GM19099 (cell line): ENCODE results near the gene MAPK1.
A peak's percentile ranks its signal among the peaks of the same experiment; 100 is the strongest.

Source experiments
- POLR2A ChIP-seq: IDR thresholded peaks from 3 replicates; pipeline ENCODE4 v1.6.1; 2011; ENCODE audit warnings: low read depth; ENCODE audit not compliant: insufficient read length; ENCODE audit errors: extremely low read depth

MAPK1 gene

DNA sequence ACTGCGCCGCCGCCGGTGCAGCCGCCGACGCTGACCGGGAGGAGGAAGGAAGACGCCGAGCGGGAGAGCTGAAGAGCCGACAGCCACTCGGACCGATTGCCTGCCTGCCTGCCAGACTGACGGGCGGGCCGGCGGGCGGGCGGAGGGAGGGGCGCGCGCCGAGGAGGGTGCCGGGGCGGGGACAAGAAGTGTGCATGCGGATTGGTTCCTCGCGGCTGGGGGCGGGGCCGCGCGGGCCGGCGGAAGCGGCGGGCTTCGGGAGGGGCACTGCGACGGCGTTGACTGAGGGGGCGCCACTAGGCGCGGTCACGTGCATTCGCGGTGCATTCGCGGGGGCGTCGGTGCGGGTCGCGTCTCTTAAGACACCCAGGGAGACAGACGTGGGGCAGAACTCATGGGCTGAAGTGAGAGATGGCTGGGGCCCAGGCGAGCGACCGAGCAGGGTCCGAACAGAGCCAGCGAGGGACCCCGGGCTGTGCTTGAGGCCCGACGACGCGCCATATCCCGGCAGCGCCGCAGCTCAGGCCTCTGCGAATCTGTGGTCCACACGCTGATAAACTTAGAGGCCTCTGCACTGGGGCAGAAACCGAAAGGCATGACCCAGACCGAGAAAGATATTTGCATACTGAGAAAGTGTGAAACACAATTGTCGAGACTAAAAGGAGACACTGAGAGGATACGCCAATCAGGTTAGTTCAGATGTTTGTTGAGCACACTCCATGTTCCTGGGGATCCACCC lies at the start of gene MAPK1:
Gene MAPK1 (minus strand): TSS at position 118 of the 739 bp plus-strand sequence. CDS start 205 bp downstream, outside the sequence.
- TF ChIP-seq POLR2A: peak; percentile 82

DNA sequence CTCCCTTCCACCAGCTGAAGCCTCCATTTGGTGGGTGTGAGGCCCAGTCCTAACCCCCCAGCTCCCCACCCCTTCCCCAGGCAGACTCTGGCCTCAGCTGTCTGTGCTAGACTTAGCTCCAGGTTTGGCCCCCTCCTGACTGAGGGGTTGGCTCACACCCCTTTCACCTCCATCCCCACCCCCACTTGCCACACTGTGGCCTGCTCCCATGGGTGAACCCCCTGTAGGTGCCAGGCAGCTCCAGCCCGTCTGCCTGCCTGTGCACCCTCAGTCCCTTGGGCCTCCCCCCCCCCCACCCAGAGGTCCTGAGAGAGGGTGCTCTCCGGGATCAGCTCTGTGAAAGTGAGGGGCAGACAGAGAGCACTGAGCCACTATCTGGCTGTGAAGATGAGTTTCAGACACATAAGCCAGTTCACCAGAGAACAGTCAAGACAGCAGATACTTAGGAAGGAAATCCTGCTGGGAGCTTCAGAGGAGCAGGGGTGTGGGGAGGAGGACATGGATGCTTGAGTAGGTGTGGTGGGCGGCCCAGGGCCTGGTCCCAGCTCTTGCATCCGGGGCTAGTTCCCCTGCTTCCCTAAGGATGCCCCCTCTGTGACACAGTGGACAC lies 49.0 kb upstream of the MAPK1 start:
- no peak for TF ChIP-seq POLR2A

DNA sequence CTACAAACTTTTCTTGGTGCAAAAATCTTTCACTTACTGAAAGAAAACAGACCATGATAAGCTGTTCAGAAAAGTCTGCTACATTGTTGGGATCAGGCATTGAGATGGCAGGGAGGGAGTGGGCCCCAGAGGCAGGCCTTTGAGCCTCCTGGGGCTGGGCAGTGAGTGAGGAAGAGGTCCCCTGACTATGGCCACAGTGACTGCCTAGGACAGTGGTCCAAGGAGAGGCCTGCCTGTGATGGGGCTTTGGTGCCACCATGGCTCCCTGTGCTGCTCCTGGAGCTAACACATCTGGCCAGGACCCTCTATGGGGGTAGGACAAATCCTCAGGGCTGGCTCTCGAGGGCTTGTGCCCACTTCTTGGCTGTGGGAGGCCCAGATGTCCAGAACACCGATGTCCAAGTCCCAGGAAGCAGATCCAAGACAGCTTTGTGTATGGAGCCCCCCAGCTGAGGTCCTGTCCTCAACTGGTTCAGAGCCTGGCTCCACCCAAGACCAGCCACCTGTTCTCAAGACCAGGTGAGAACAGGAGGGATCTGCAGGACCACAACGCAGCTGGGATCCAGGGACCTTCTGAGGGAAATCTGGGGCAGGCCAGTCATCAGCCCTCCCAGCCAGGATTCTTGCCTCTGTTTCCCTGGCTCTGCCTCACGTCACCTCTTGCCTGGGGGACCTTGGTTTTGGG lies 48.3 kb upstream of the MAPK1 start:
- no peak for TF ChIP-seq POLR2A

DNA sequence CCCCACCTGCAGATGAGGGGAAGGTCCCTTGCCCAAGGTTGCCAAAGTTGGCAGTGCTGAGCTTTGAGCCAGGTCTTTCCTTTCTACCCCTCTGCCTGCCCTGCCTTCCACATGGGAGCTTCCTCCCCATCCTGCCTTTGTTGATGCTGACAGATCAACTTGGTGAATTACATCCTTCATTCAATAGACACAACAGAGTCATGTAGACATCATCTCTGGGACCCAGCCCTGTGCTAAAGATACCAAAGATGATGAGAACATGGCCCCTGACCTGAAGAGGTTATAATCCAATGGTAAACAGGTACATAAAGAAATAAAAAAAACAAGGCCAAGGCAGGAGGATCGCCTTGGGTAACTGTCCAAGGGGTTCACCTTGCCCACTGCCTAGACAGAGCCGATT lies 42.4 kb upstream of the MAPK1 start:
- TF ChIP-seq POLR2A: no peak

DNA sequence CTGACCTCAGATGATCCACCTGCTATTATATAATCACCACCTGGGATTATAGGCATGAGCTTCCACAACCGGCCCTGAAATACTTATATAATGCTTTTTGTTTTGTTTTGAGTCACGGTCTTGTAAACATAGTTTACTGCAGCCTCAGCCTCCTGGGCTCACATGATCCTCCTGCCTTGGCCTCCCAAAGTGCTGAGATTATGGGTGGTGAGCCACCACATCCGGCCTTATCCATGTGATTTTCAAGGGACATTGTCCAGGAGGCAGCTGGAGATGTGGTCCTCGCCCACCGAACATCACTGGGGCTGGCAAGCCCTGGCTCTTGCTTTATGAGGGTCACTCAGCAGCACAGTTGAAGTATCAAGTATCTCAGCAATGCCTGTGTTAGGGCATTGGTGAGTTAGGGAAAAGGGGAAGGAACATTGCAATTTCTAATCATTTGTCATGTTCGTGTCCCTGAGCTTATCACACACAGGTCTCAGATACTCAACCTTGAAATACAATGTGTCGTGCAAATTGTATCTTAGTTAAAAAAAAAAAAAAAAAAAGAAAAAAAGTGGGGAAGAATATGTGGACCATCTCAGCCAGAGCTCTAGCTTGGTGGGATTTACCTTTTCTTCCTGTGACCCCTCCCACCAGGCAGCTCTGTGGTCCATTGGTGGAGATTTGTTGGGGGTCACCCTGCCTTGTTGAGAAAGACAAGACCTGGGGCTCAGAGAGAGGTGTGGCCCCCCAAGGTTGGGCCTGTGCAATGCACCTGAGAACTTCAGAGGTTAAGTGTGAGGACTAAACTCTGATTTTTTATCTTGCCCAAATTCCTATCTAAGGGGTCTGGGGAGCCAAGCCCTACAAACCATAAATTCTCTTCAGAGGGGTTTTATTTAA lies 40.4 kb upstream of the MAPK1 start:
- no peak for TF ChIP-seq POLR2A

DNA sequence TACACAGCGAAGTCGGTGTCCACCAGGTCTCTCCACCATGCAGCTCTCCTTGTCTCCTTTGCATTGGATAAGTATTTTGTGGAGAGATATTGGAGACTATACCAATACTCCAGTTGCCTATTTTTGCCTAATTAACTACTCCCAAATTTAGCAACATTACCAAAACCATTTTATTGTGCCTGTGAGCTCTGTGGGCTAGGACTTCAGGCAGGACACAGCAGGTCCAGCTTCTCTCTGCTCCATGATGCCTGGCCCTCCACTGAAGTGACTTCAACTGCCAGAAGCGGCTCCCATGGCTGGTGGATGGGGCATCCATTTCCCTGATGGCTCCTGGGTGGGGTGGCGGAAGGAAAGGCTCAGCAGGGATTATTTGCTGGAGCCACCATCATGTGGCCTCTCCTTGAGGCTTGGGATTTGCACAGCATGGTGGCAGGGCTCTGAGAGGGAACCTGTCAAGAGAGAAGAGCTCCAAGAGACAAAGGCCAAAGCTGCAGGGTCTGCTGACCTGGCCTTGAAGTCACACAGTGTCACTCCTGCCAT lies 36.9 kb upstream of the MAPK1 start:
- TF ChIP-seq POLR2A: no peak

DNA sequence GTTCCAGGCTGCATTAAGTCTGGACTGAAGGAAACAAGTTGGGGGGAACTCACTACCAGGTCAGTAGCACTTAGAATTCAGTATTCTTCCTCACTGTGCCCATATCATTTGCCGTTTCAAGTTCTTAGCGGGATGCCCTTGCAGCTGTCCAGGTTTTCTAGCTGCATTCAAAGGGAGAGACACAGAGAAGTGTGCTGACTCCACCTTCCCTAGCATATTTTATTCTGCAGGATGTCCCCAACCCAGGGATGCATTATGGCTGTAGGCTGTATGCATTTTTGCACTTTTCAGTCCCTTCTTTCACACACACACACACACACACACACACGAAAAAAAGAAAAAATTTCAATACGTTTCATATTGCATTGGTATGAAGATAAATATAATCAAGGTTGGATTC lies 35.8 kb upstream of the MAPK1 start:
- TF ChIP-seq POLR2A: no peak

DNA sequence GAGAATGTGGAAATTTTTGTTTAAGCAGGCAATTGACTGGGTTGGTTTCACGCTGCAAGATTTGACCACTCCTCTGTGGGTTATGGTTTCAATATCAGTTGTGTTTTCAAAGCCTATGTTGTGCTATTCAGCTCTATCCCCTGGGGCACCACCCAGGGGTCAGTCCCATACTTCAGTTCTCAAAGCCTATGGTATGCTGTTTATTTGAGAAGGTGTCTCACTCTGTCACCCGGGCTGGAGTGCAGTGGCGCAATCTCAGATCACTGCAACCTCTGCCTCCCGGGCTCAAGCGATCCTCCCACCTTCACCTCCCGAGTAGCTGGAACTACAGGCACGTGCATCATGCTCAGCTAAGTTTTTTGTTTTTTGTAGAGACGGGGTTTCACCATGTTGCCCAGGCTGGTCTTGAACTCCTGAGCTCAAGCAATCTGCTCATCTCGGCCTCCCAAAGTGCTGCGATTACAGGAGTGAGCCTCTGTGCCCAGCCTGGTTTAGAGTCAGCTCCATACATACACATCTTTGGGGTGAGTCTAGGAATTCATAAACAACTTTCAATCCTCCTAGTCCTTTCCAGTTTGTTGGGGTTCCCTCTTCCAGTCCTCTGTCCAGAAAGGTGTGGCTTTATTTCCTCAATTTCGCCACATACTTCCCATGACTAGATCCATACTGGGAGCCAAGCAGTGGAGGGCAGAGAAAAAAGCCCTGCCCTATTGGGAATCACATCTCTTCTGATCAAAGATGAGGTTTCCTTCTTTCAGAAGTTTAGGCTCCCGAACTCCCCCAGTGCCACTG lies 35.0 kb upstream of the MAPK1 start:
- no peak for TF ChIP-seq POLR2A

DNA sequence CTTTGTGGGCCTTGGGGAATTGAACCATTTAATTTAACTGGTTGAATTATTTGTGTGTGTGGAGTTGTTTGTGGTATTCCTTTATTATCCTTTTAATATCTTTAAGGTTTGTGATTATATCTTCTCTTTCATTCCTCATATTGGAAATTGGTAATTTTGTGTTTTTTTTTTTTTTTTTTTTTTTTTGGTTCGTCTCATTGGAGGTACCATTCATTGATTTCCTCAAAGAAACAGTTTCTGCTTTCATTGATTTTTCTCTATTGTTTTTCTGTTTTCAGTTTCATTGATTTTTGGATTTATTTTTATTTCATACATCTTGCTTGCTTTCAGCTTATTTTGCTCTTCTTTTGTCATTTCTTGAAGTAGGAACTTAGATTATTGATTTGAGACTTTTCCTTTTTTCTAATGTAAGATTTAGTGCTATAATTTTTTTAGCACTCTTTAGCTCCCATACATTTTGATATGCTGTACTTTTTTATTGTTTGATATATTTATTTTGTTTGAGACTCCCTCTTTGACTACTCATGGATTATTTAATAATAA lies 31.0 kb upstream of the MAPK1 start:
- TF ChIP-seq POLR2A: no peak

DNA sequence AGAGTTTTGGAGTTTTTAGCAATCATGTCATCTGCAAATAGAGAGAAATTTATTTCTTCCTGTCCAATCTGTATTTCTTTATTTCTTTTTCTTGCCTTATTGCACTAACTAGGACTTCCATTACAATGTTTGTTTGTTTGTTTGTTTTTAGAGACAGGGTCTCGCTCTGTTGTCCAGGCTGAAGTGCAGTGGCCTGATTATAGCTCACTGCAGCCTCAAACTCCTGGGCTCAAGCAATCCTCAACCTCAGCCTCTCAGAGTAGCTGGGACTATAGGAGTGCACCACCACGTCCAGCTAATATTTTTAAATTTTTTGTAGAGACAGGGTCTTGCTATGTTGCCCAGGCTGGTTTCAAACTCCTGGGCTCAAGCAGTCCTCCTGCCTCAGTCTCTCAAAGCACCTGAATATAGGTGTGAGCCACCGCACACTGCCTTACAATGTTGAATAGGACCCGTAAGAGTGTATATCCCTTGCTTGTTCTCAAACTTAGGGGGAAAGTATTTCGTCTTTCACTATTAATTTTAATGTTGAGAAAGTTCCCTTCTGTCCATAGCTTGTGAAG lies 29.6 kb upstream of the MAPK1 start:
- TF ChIP-seq POLR2A: no peak

DNA sequence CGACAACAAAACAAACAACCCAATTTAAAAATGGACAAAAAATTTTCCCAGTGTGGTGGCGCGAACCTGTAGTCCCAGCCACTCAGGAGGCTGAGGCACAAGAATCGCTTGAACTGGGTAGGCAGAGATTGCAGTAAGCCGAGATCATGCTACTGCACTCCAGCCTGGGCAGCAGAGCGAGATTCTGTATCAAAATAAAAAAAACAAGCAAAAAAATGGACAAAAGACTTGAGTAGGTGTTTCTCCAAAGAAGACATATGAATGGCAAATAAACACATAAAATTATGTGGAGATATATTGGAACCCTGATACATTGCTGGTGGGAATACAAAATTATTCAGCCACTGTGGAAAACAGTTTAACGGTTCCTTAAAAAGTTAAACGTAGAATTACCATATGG lies 27.4 kb upstream of the MAPK1 start:
- no peak for TF ChIP-seq POLR2A

DNA sequence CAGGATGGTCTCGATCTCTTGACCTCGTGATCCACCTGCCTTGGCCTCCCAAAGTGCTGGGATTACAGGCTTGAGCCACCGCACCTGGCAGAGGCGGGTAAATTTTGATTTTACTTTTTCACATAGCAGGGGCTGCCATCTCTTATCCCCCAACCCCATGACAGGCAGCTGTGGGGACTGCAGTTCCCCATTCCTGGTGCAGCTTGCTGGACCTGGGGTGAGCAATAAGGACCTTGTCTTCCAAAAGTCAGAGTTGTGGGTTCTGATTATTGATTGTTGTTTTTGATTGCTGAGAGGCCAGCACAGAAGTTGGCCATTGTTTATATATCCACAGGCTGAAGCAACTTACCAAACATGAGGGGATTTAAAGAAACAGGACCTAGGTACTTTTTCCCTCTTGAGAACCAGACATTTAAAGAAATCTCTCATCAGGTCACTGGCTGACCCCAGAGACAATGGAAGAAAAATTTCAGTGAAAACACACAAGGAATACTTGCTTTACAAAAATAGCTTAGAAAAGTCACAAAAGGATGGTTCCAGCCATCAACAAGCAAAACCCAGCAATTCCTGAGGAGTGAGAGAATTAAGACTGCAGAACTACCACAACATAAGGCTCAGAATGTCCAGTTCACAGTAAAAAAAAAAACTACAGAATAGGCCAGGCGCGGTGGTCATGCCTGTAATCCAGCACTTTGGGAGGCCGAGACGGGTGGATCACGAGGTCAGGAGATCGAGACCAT lies 22.0 kb upstream of the MAPK1 start:
- no peak for TF ChIP-seq POLR2A

DNA sequence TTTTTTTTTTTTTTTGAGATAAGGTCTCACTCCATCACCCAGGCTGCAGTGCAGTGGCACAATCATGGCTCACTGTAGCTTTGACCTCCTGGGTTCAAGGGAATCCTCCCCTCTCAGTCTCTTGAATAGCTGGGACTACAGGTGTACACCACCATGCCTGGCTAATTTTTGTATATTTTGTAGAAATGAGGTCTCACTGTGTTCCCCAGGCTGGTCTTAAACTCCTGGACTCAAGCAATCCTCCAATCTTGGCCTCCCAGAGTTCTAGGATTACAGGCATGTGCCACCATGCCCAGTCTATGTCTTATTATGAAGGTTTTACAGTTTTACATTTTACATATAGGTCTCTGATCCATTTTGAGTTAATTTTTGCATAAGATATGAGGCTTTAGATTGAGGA lies 20.4 kb upstream of the MAPK1 start:
- TF ChIP-seq POLR2A: no peak
